GM21717 (cell line): ENCODE measurements around the gene AMY2A.
"Not testable (repeated sequence)": the region's sequence is repeated elsewhere in the genome, so short reads cannot be mapped to it uniquely, and the experiment has no call there.

Source experiments
- ATAC-seq: cut with Tn5 transposase; IDR thresholded peaks from one replicate; pipeline ENCODE4 v1.9.1; 2021; ENCODE audit warnings: mild to moderate bottlenecking, moderate library complexity; ENCODE audit not compliant: unreplicated experiment

The AMY2A gene

GRCh38 chr1:103616994-103617477 lies at the start of gene AMY2A:
AMY2A (plus strand) TSS chr1:103617427; CDS start chr1:103617441, 14 bp downstream.
- ATAC-seq: not testable (repeated sequence)

- ATAC-seq: no peak
Measured at GRCh38 chr1:103569493-103569892, 47.7 kb upstream of the AMY2A start.

GRCh38 chr1:103571289-103571688 lies 45.9 kb upstream of the AMY2A start, which contains the start of gene AMY2B:
AMY2B (plus strand) TSS chr1:103571589; CDS start chr1:103571603, 14 bp downstream.
- ATAC-seq: not testable (repeated sequence)

- ATAC-seq: no peak
Measured at GRCh38 chr1:103576065-103576464, 41.2 kb upstream of the AMY2A start.

- ATAC-seq: not testable (repeated sequence)
Measured at GRCh38 chr1:103576784-103577183, 40.4 kb upstream of the AMY2A start.

- no peak for ATAC-seq
Measured at GRCh38 chr1:103582464-103582863, 34.8 kb upstream of the AMY2A start.

GRCh38 chr1:103583887-103584286 lies 33.3 kb upstream of the AMY2A start:
- no peak for ATAC-seq

GRCh38 chr1:103584537-103584936 lies 32.7 kb upstream of the AMY2A start:
- ATAC-seq: no peak

GRCh38 chr1:103602740-103603139 lies 14.5 kb upstream of the AMY2A start:
- ATAC-seq: not testable (repeated sequence)

- no peak for ATAC-seq
Measured at GRCh38 chr1:103616362-103616761, 865 bp upstream of the AMY2A start.

- ATAC-seq: not testable (repeated sequence)
Measured at GRCh38 chr1:103627436-103627835, 10.2 kb downstream of the AMY2A start.

GRCh38 chr1:103641194-103641593 lies 24.0 kb downstream of the AMY2A start:
- not testable (repeated sequence) for ATAC-seq

GRCh38 chr1:103643908-103644307 lies 26.7 kb downstream of the AMY2A start:
- ATAC-seq: not testable (repeated sequence)

GRCh38 chr1:103650305-103650704 lies 33.1 kb downstream of the AMY2A start:
- not testable (repeated sequence) for ATAC-seq

- ATAC-seq: not testable (repeated sequence)
Measured at GRCh38 chr1:103650889-103651288, 33.7 kb downstream of the AMY2A start.

- not testable (repeated sequence) for ATAC-seq
Measured at GRCh38 chr1:103654133-103654532, 36.9 kb downstream of the AMY2A start.

GRCh38 chr1:103655460-103655859 lies 38.2 kb downstream of the AMY2A start, which contains the start of gene AMY1A:
AMY1A (plus strand) TSS chr1:103655760; CDS start chr1:103656331, 571 bp downstream.
- not testable (repeated sequence) for ATAC-seq
